Stimulated activated CD4-positive, alpha-beta T cell treated with anti-CD3 and anti-CD28 coated beads, Interleukin-1b, Interleukin-23, amount 100 ng/mL, for 48 hours (primary cell): Measurements from ENCODE around the gene WDR64.
"Not testable (repeated sequence)": the region's sequence is repeated elsewhere in the genome, so short reads cannot be mapped to it uniquely, and the experiment has no call there.

Experiments used
- DNase-seq: peaks from one replicate; pipeline ENCODE4 v3.0.0-alpha.2; 2020

The WDR64 gene

DNA sequence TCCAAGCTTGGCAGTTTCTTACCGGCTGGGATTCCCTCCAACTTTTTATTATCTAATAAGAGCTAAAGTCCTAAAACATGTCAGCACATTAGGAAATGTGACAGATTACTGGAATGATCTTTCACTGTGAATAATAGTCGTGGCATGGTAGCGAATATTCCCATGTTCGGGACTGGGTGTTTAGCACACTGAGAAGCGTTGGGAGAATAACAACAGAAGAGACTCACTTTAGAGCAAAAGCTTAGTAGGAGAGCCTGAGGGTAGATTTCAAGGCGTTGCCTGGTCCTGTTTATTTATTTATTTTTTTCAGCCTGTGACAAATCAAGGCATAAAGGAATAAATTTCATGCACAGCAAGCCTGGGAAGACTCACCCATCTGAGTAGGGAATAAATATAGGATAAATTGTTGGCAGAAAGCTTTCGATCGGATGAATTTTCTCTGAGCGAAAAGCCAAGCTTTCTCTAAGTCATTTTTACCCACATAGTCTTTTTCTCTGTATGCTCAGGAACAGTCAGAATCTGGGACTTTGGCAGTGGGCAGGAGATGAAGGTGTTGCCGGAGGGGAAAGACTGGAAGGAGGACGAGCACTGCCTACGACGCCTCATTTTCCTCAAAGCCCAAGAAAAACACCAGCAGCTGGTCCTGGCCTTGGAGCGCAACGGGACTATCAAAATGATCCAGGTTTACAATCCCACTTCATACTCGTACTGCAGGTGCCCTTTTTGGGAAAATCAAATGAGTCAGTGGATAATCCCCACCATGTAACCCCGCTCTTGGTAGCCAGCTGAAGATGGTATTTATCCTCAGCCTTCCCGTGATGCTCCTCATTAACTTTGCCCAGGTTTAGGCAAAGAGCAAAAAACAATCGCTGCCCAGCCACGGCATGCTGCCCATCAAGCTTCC, 97.2 kb downstream of the WDR64 start:
- DNase-seq: no peak

DNA sequence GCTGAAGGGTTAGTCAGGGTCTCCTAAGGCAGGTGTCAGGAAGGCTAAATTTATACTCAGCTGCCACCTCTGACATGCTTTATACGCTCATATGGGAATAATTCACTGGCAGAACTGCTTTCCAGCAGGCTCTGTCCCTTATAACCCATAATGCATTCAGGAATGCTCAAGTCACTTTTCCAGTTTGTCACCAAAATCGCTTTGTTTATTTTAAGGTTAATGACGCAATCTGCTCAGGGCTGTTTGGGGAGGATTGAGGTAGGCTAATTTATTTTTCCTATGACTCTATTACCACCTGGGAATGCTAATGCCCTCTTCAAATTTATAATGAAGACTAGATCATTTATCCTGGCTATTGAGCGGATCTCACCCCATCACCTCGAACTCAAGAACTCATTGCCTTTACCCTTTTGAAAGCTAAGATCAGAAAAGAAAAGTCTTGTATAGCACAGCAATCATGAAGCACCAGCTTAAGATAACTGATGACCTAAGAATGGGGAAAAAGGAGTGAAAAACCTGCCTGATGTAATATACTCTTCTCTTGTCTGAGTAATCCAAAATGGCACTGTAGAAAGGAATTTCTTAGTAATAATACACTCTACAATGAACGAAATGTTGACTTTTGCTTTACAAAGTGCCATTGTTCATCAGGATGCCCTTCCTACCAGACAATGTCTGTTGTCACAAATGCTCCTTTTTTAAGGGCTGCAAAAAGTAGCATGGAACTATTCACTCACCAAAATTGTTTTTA, 98.0 kb downstream of the WDR64 start:
- no peak for DNase-seq

DNA sequence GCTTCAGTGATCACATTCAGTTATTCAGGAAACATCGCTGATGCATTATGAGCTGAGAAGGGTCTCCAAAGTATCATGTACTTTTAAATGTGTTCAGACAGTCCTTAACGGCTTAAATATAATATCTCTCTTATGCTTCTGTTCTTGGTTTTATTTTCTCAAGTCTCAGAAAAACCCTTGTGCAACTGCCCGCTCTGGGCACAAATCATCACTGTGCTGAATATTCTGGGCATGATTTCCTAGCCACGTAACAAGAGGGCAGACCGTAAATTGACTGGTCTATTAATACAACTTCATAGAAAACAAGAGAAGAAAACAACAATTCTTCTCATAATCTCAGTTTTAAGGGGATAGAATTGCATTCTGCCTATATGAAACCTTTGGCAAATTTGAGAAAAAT, 99.4 kb downstream of the WDR64 start:
- no peak for DNase-seq

DNA sequence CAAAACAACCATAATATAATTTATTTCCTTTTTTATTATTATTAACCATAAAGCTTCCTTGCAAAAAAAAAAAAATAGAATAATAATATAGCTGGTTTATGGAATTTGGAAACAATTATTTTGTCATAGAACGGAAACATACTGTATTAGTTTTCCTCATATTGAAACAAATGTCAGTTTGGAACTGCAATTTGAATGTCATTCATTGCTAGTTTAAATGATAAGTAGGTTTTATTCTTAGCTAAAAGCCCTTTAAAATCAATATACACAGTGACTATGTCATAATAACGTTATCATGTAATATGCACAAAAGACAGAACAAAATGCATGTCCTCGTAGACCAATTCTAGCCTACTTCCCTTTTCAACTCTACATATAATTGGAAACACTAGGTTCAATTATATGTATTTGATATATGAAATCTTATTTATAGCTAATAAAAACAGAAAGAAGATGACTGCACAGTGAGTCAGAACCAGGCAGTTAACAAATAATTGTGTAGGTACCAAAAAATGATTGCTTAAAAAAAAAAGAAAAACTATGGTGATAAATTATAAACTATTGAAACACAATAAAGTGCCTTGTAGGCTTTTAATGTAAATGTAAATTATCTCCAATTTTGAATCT, 110.7 kb downstream of the WDR64 start:
- DNase-seq: no peak

DNA sequence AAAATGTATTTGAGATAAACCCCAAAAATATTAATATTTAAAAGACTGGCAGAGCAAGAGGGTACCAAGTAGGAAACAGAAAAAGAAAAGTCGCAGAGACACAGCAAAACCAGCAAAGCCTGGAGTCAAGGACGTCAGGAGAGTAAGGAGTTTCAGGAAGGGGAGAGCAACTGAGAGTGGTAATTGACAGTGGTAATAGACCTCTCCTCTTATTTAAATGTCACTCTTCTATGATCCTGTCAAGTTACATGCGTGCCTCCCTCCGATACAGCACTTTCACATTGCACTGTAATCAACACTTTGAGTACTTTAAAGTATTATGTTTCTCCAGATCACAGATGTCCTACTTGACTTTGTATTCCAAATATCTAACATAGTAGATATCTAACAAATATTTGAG, 113.3 kb downstream of the WDR64 start:
- no peak for DNase-seq

DNA sequence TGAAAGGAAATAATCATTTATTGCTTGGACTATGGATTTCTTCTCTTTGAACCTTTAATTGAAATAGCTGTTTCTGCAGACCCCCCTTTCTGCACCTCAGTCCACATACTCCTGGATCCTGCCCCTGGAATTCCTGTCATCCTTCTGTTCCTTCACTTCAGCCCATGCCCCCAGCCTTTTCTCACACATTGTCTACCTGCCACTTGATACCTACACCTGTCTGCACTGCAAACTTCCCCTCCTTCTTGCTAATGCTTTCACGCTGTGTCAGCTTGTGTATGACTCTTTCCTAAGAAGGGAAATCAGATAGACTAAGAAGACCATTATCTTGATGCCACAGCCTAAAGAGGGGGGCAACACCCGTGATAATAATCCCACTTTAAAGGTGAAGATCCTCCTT, 115.7 kb downstream of the WDR64 start:
- no peak for DNase-seq

DNA sequence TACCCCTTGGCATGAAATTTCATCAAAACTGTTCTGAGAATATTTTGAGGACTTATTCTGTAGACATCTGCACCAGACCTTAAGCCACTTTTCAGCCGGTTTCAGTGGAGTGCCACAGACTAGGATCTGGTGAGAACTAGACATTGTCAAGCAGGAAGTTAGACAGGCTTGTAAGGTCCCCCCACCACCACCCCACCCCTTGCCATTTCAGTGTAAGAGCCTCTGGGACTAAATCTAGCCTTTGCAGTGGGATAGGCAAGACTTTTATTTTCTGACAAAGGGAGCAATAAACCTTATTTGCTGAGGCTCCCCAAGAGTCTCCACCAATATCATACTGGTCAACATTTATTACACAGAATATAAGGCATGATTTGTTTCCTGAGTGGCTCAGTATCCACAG, 118.0 kb downstream of the WDR64 start:
- DNase-seq: no peak

DNA sequence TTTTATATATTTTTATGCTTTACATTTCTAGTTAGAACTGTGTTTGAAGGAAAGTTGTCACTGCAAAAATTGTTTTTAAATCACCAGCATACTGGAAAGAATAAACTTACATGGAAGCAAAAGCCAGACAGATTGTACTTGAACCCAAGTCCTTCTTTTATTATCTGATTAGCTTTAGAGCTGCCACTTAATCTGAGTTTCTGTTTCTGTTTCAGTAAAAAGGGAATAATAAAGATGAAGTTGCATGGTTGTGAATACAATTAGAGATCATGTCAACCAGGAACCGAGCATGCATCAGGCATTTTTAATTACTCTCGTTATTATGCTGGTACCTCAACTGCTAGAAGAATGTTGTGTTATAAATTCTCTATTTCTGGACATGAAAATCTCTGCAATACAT, 119.0 kb downstream of the WDR64 start:
- DNase-seq: no peak

DNA sequence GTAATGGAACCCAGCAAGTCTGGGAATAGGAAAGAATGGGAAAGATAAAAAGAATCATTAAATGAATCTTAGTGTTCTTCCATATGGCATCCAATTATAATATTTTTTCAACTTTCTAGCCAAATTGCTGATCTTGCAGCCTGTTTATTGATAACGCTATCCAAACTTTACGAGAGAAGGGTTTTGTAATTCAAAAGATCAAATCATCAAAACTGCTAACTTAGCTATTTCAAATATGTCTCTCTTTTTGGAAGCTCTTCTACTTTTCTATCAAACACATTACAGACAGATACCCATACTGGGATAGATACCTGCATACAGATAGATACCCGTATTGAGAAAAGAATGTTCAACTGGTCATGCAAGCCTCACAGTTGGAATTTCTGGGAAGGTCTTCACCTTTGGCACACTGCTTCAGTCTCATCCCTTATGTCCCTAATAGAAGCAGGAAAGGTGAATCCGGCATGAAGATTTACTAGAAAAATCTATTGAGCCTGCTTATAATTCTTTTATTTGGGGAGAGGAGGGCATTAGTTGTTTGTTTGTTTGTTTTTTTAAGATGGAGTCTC, 120.9 kb downstream of the WDR64 start:
- no peak for DNase-seq

DNA sequence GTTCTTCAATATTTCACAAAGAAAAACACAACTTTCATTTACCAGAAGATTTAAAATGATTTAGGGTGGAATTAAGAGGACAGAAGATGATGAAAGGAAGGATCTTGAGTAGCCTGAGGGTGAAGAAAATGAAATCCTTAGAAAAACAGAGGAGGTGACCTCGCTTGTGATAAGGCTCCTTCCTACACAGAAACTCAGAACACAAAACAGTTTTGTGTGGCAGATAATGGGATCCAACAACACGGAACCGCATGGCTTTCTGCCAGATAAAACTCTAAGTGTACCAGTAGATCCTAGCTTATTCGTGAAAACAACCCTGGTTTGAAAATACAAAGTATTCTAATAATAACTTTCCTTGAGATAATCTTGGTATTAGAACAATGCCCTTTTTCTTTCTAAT, 121.9 kb downstream of the WDR64 start:
- no peak for DNase-seq

DNA sequence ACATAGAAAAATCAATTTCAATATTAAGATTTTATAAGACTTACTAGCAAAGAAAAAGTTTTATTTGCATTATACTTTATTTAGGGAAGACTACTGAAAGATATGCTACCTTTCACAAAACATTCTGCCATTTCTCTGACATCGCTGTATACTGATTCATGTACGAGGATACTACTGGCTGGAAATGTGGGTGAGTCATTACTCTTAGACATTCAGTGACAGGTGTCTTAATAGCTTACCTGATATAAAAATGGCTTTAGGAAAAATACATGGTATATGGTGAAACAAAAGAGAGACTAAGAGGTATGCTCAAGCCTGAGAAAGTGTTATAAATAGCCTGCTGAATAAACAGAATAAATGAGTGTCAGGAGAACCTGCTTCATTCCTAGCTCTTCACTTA, 122.9 kb downstream of the WDR64 start:
- DNase-seq: no peak

DNA sequence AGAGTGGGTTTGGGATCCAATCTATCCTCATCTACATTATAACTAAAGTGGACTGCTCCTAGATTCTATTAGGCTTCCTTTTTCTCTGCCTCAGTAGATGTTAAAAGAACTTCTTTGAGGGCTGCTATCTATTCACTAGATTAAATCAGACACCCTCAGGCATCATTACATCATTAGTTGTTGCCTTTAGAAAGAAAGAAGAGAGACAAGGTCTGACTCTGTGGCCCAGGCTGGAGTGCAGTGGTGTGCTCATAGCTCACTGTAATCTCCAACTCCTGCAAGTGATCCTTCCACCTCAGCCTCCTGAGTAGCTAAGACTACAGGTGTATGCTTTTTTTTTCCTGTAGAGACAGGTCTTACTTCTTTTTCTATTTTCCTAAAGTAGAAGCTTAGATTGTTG, 124.8 kb downstream of the WDR64 start:
- DNase-seq: no peak

DNA sequence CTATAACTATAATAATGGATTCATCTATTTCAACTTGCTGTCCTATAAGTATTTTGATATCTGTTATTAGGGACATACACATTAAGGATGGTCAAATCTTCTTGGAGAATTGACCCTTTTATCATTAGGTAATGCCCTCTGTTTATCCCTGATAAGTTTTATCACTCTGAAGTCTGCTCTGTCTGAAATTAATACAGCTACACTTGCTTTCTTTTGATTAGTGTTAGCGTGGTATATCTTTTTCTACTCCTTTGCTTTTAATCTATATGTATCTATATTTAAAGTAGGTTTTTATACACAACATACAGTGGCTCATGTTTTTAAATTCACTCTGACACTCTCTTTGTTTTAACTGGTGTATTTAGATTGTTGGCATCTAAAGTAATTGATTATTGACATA, 126.0 kb downstream of the WDR64 start:
- no peak for DNase-seq

DNA sequence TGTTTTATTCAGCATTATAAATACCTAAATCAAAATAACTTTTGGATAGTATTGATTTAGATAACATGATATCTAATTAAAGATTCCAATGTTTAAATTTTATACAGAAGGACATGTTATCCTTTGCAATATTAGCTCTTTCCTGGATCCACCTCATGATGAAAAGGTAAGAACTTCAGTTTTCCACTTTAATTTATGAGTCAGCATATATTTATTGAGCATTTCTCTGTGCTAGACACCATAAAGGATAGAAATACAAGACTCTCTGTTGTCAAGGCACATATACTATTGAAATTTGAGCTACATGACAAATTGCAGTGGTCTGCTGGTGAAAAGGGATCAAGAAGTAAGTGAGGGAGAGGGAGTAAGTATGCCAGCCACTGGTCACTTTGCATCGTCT, 127.8 kb downstream of the WDR64 start:
- DNase-seq: no peak

DNA sequence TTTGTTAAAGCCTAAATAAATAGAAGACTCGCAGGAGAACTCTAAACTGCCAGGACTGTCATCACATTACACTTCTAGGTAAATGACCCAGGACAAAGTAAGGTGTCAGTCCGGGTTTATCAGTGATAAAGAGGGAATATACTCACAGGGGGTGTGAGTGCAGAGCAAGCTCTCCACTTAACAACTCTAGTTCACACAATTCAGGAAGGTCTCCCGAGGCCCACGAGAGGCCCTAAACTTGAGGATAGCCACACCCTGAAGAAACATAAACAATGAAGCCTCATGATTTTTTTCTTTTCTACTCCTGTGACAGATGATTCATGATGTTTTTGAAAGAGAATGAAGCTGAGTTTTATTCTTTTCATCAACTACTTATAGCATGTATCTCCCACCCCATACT, 130.3 kb downstream of the WDR64 start:
- no peak for DNase-seq

DNA sequence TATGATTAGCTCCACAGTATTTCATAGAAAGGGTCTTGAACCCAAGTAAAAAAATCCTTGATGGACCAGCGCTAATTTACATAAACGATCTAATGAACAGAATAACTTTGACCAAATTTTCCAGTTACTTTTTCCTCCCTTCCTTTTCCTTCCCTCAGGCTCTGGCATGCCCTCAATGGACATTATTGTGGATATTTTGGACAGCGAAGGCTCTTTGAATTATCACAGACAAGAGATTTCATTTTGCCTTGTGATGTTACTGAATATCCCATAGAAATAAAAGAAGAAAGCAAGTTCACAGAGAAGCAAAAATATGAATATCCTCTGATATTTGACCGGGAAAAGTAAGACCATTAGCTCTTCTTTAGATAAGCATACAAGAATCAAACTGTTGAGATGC, 135.6 kb downstream of the WDR64 start:
- DNase-seq: no peak

DNA sequence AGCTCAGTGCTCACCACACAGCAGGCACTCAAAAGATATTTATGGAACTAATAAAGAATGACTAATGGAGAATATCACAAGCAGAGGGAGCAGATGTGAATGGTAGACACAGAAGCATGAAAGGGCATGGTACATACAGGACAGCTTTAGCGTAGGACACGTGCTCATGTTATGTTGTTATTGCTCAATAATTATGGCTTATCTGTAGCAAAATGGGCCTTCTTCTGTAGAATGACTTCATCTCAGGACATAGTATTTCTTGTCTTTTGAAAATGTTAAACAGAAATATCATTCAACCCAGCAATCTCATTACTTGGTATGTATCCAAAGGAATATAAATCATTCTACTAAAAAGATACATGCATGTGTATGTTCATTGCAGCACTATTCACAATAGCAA, 137.0 kb downstream of the WDR64 start:
- DNase-seq: no peak

DNA sequence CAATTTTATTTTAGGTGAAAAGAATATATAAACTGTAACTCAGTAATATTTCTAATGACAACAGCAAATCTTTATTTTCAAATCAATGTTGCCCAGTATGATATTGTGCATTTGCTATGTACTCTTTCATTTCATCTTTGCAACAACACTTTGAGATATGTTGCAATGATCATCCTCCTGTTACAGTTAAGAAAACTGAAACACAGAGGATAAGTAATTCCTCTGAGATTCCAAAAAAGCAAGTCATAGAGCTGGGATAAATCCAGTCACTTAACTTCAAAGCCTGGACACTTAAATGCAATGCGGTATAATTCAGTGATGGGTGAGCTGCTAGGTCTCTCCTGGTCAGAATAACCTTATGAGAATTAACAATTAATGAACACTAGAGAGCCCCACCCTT, 147.3 kb downstream of the WDR64 start:
- DNase-seq: no peak

DNA sequence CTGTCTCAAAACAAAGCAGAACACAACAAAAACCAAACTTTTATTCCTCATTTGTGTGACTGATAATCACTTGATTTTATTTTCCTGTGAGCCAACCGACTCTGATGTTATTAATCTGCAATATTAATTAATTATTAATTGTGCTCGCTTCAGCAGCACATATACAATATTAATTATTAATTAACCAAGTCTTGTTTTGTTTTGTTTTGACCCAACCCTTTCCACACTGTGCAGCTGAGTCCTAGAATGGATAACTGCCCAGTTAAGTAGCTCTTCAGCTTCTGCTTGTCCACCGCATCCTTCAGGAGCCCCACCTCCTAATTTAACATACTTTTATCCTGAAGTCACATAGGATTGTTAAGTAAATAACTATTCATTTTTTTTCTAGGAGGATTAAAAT, 148.6 kb downstream of the WDR64 start:
- no peak for DNase-seq

DNA sequence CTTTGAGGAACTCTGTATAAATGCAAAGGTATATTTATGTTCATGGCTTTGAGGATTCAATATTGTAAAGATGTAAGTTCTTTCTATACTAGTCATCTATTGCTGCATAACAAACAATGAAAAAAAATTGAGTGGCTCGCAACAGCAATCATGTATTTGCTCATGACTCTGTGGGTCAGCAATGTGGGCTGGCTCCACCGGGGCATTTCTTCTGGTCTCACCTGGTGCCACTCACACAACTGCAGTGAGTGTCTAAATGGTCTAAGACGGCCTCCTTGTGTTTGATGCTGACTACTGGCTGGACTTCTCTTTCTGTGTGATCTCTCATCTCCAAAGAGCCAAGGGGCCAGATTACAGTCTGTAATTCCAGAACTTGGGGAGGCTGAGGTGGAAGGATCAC, 150.8 kb downstream of the WDR64 start:
- no peak for DNase-seq

DNA sequence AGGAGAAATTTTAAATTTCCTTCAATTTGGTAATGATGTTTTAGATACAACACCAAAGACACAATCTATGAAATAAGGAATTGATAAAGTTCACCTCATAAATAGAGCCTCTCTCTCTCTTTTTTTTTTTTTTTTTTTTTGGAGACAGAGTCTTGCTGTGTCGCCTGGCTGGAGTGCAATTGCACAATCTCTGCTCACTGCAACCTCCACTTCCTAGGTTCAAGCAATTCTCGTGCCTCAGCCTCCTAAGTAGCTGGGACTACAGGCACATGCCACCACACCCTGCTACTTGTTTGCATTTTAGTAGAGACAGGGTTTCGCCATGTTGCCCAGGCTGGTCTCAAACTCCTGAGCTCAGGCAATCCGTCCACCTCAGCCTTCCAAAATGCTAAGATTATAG, 152.6 kb downstream of the WDR64 start:
- DNase-seq: not testable (repeated sequence)

DNA sequence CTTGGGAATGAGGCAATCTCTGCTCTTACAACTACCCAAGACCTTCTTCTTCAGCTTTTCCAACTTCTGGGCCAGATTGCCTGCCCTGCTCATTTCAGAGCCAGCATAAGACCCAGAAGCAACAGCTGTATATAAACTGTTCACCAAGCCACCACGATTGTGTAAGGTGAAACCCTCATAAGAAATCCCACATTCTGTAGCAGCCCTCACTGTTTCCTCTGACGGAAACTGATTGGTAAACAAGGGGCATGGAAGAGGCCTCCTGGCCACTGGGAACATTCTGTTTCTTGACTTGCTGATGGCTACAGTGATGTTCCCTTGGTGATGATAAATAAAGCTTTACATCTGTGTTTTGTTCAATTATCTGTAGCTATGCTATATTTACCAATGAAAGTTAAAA, 156.2 kb downstream of the WDR64 start:
- DNase-seq: no peak

DNA sequence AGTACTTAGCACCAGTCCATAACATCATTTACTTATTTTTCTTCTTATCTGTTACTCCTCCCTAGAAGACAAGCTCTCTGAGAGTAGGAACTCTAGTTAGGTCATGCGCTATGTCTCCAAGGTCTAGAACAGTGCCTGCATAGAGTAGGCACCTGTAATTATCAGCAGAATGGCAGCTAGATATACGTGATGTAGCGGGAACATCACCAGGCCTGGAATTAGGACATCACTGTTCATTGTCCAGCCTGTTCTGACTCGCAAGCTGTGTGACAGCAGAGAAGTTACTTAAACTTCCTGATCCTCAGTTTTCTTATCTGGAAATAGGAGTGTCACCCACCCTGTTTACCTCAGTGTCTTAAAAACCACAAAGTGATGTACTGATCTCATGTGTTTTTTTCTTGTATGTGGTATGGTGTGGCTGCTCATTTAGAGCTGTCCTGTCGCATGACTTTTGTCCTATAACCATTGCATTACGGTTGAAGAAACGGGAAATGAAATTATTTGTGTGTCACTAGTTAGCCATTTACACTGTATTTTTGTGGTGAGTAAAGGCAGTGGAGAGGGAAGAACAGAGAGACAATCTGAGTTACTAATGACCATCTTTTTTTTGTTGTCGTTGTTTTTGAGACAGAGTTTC, 158.8 kb downstream of the WDR64 start:
- DNase-seq: no peak
